Activated CD4-positive, alpha-beta T cell treated with anti-CD3 and anti-CD28 coated beads for 48 hours (primary cell): Measurements from ENCODE around the gene CALML4.
"Not testable (repeated sequence)": the region's sequence is repeated elsewhere in the genome, so short reads cannot be mapped to it uniquely, and the experiment has no call there.

Experiments used
- DNase-seq: peaks from one replicate; pipeline ENCODE4 v3.0.0-alpha.2; 2020

The CALML4 gene

DNA sequence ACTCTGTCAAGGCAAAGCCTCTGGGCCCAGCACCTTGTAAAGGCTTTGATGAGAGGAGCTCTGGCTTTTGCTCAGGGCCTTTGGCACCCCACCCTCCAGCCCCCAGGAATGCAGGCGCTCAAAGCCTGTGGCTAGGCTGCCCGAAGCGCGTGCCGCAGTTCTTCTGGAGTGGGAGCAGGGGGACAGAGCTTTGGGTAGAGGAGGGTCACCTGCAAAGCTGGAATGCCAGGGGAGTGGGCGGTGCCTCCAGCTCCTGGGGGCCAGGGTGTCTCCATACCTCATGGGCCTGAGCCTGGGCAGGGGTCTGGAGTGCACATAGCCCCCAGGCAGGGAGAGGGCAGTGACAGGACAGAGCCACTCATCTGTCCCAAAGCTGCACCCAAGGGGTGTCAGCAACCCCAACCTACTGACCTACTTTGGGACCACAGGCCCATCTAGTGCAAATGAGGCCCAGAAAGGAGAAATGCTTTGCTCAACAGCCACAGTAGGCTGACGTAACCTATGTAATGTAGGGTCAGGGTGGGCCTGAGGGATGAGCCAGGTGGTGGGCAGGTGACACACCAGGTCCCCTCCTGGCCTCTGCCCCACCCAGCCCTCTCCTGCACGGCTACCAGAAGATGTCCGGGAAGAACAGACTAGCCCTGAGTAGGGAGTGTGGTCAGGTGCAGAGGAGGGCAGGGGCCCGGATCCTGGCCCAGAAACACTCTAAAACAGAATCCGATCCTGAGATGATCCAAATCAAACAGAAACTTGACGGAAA, 2.2 kb upstream of the CALML4 start:
- DNase-seq: no peak

DNA sequence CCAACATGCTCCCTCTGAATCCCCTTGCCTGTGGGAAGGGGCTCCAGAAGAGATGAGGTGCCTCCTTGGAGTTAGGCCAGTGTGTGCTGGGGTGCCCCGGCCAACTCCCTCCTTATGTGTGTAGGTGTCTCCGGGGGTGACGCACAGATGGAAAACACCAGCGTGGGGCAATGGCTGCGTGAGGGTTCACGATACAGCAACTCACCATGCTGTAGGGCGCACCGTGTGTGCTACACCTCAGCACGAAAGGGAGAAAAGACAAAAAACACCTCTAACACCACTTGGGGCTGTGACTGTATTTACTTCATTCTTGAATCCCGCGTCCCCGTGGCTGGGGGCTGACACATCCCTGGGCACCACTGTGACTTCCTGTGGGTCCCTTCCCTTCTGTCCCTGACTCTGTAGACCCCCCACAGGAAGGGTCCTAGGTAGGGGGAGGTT, 1.6 kb upstream of the CALML4 start:
- no peak for DNase-seq

DNA sequence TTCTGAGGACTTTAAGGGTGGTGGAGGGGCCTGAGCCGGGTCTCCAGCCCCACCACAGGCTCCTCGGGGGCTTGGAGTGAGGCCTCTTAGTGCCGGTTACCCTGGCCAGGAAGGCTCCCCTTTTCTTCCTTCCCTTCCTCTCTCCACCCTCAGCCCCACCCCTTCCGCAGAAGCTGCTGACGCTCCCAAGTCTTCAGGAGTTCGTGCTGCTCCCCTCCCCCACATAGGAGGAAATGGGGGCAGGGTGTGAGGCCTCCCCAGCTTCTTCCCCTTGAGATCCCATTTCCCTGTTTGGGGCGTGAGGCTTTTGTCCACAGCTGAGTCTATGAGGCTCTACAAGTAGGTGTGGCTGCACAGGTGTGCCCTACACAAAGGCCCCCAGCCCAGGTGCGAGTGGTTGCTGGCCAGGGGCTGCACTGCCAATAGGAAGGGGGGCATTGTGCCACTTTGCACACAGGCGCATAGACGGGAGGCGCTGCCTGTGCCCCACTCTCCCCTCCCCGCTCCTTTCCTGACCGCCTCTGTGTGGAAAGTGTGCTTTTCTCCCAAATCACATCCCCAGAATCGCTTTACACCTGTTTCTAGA, 915 bp upstream of the CALML4 start:
- no peak for DNase-seq

GRCh38 chr15:68205558-68205944, 419 bp upstream of the CALML4 start:
- no peak for DNase-seq

DNA sequence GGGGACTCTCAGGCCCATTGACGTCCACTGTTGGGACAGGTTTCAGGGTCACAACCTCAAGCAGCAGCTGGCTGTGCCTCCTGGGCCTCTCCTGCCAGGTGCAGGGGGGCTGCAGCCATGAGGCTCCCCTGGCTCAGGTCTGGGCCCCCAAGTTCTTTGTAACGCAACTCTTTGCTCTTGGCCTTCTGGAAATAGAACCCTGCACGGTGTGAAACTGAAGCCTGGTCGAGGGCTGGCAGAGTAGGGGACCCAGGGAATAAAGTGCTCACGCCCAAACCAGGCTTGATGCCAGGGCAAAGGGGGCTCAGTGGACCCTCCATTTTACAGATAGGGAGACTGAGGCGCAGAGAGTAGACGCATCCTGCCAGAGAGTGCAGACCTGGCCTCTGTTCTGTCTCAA, 771 bp downstream of the CALML4 start:
- no peak for DNase-seq

GRCh38 chr15:68203956-68204355, 1.2 kb downstream of the CALML4 start:
- no peak for DNase-seq

GRCh38 chr15:68203486-68203885, 1.6 kb downstream of the CALML4 start:
- no peak for DNase-seq

GRCh38 chr15:68202994-68203393, 2.1 kb downstream of the CALML4 start:
- not testable (repeated sequence) for DNase-seq

GRCh38 chr15:68201879-68202261, 3.3 kb downstream of the CALML4 start:
- DNase-seq: no peak

DNA sequence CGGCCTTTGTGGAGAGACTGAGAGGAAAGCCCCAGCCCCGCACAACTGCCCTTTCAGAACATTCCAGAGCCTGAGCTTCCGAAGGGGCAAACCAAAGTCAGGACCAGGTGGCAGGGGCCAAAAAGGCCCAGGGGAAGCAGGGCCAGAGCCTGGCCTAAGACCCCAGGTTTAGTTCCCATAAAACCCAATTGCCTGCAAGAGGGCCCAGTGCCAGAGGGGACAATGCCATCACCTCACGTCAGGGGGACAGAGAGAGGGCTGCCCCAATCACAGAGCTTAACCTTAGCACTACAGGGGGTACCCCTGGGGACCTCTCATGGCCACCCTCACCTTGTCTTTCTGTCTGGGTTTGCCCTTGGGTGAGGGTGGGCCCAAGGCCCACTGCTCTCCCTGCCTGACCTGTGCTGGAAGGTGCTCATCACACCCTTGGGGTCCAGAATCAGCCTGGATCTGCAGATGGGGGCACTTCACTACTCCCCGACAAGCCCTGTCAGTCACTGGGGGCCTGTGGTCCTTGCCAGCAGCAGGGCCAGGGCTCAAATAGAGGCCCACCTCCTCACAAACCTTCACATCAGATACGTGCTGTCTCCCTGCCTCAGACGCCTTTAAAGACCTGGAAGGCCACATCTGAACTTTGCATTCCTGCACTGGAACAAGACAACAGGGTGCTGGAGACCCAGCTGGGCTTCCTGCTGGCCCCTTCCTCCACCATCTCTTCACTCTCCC, 3.8 kb downstream of the CALML4 start:
- DNase-seq: no peak

- DNase-seq: no peak
These were observed 4.9 kb downstream of the CALML4 start for GRCh38 chr15:68200016-68200861.

GRCh38 chr15:68199340-68199739, 5.8 kb downstream of the CALML4 start:
- DNase-seq: no peak

DNA sequence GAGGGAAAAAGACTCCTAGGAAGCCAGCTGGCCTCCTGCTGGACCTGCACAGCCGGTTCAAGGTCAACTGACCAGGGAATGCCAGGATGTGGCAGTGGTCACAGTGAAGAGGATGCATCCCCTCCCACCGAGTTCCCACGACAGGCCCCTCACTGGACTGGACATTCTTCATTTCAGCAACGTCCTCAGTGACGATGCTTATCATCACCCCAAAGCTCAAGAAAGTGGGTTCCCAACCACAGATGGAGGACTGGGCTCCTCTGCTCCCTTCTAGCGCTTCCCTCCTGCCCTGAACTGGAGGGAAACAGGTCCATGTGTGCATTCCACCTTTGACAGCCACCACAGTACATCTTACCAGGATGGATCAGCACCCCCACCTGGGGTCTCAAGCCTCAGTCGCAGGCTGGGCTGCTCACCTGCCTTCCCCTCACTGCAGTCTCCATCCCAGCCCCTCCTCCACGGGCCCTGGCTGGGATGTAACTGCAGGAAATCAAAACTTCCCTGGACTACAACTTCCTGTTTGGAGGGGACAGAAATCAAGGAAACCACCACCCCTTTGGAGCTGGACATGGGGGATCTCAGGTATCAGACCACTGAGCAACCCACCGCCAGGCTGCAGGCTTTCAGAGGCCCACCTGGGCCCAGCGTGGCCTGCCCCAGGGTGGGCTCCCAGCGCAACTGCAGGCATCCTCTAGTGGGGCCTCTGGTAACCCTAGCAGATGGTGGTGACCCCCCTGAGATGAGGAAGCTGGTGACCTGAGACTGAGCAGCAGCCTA, 7.3 kb downstream of the CALML4 start:
- no peak for DNase-seq

DNA sequence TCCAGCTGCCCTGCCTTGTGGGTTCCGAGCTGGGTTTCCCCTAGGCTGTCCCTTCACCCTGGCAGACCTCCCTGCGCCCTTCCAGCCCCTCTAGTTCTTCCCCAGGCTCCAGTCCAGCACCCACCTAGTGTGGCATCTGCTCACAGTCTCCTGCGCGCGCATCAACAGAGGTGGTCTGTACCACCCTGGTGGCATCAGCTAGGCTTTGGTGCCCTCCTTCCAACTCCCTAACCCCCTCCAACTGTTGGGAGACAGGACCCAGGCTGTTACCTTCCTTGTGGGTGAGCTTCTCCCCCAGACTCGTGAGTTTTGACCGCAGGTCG, 8.0 kb downstream of the CALML4 start:
- DNase-seq: no peak

GRCh38 chr15:68196445-68197169, 8.5 kb downstream of the CALML4 start:
- no peak for DNase-seq

GRCh38 chr15:68195336-68196112, 9.6 kb downstream of the CALML4 start:
- no peak for DNase-seq

GRCh38 chr15:68192804-68193486, 12.2 kb downstream of the CALML4 start:
- DNase-seq: no peak

- no peak for DNase-seq
These were observed 13.0 kb downstream of the CALML4 start for GRCh38 chr15:68192117-68192516.

DNA sequence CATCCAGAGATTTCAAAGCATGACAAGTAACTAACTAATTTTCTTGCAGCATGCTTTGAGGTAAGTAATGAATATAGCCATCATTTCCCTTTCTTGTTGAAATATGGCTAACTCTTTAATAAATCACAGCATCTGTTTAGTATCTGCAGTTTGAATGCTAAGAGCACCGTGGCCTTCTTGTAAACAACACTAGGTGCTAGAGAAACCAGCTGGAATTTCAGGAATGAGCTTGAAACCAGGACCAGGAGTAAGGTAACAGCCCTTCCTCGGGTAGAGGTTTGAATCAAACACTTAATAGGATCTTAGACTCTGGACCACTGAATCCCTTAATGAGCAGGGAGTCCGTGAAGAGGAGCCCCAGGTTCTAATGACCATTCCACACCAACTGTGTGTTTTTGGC, 13.6 kb downstream of the CALML4 start:
- DNase-seq: no peak

DNA sequence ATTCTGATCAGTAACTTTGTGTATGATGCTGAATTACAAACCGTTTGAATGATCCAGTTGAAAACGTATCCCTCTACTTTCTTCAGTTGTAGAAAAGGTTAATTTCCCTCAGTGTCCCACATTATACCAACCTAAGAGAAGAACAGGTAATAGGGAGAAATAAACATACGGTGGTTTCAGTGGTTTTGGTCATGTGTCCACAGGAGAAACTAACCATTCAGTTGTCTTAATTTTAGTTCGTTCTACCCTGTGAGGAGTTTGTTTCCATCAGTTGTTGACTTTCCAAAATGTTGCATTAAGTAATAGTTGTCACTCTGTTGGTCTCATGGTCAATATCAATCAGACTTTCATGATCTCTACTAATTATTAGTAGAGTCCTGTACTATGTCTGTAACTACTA, 15.1 kb downstream of the CALML4 start:
- no peak for DNase-seq
